Body of pancreas (tissue), 4 donors: Measurements from ENCODE around the gene ELP2. TPM values are rescaled to one million over a fixed set of nuclear protein-coding genes. Genes with fewer than 3 reads are reported as not detected.
A peak's percentile ranks its signal among the peaks of the same experiment; 100 is the strongest.

Source experiments
- ATAC-seq: fragments of 150-250 bp; one replicate; pipeline ENCODE4 v1.9.1; 2016
- DNase-seq, 4 donors: peaks; one replicate each; pipeline ENCODE4 v3.0.0-alpha.2; 2019
- H3K27ac ChIP-seq, 4 donors: fragments of 200-600 bp; sonication (generic); 1 replicate in 3 of 4; 2 replicates in 1 of 4; pipeline versions ENCODE4 v1.5.1 to v1.6.1; 2016 to 2019; ENCODE audit warnings: mild to moderate bottlenecking in 1 of 4, mixed read lengths in 1 of 4, moderate library complexity in 1 of 4
- H3K27me3 ChIP-seq, 2 donors: fragments of 200-600 bp; sonication (generic); one replicate each; pipeline ENCODE4 v1.6.0; 2016; ENCODE audit warnings: mild to moderate bottlenecking in 1 of 2
- H3K36me3 ChIP-seq, 2 donors: fragments of 200-600 bp; sonication (generic); replicated peaks in 1 of 2; 2 replicates each; pipeline ENCODE4 v1.5.1; 2016; ENCODE audit warnings: low read depth in 2 of 2; ENCODE audit not compliant: insufficient read depth in 1 of 2
- H3K4me1 ChIP-seq: fragments of 200-600 bp; sonication (generic); one replicate; pipeline ENCODE4 v1.6.0; 2016
- H3K4me3 ChIP-seq, 2 donors: fragments of 200-600 bp; sonication (generic); 1 replicate in 1 of 2; 2 replicates in 1 of 2; pipeline ENCODE4 v1.5.1; 2016 to 2019
- H3K9me3 ChIP-seq, 3 donors: fragments of 200-600 bp; sonication (generic); 1 replicate in 2 of 3; 2 replicates in 1 of 3; pipeline ENCODE4 v1.5.1; 2016
- POLR2A ChIP-seq, 3 donors: fragments of 450-650 bp; IDR thresholded peaks; one replicate each; pipeline ENCODE4 v1.6.1; 2016; ENCODE audit warnings: antibody characterized with exemption in 3 of 3, mild to moderate bottlenecking in 2 of 3
- WGBS, 2 donors: methylation state at CpG; one replicate each; pipeline ENCODE4 v1.1.5; 2017; 5-methylcytosine and 5-hydroxymethylcytosine counted together
- intact Hi-C: fragments of 100-400 bp; cut with DNase I; formaldehyde crosslinking; loops from one replicate; pipeline ENCODE4 v1.15.1; 2023
- total RNA-seq, 2 donors: library from RNA; depleted of rRNA; stranded (reverse); fragments of >200 nt; gene quantifications; one replicate each; pipeline ENCODE4 v1.1.0, GENCODE V29; 2016
- TF ChIP-seq, protein P1 (sequence below), 7 experiments: fragments of 450-650 bp in 4 of 7; fragments of 200-600 bp in 3 of 7; sonication (generic) in 3 of 7; IDR thresholded peaks; one replicate each; pipeline ENCODE4 v1.5.1; 2016 to 2019; ENCODE audit warnings: antibody characterized with exemption in 7 of 7

Gene ELP2
- total RNA-seq, 2 donors from 2014 or later = 44.2 to 56.8 TPM

DNA sequence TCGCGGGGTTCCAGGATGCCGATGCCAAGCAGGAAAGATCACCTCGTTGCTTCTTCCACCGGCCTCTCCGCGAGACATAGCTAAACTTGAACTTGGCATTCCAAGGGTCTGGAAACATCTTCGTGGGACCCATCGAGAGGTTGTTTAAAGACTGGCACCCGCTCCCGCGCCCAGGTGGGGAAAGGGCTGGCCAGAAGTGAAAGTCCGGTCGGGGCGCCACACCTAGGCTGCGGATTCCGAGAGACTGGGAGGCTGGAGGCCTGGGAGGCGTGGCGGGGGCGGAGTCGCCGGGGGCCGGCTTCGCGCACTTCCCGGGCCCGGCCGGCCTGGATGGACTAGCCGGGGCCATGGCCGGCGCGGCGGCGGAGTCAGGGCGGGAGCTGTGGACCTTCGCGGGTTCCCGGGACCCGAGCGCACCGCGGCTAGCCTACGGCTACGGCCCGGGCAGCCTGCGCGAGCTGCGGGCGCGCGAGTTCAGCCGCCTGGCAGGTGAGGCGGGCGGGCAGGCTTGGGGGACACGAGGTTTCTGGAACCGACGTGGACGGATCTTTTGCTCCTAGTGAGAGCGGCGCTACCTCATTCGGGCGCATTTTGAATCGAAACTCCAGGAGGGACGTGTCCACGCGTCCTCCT lies 57.6 kb downstream of the ELP2 start, which contains the start of gene MOCOS:
MOCOS (plus strand) TSS at position 305 of the 633 bp plus-strand sequence; CDS start at position 348, 43 bp downstream.
- peak within 1 kb of the TSS; percentile 41 to 54 for H3K4me3 ChIP-seq
- intact Hi-C loops = no loop called here
- H3K4me1 ChIP-seq = peaks cover 15% of the 10 kb centered on the region
- no peaks in the 10 kb centered on the region for H3K27me3 ChIP-seq
- peak; percentile 58 to 69 (median 62) for TF ChIP-seq POLR2A (IDR thresholded peaks at IDR 0.05)
- TF ChIP-seq, protein P1, sequence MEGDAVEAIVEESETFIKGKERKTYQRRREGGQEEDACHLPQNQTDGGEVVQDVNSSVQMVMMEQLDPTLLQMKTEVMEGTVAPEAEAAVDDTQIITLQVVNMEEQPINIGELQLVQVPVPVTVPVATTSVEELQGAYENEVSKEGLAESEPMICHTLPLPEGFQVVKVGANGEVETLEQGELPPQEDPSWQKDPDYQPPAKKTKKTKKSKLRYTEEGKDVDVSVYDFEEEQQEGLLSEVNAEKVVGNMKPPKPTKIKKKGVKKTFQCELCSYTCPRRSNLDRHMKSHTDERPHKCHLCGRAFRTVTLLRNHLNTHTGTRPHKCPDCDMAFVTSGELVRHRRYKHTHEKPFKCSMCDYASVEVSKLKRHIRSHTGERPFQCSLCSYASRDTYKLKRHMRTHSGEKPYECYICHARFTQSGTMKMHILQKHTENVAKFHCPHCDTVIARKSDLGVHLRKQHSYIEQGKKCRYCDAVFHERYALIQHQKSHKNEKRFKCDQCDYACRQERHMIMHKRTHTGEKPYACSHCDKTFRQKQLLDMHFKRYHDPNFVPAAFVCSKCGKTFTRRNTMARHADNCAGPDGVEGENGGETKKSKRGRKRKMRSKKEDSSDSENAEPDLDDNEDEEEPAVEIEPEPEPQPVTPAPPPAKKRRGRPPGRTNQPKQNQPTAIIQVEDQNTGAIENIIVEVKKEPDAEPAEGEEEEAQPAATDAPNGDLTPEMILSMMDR (IDR thresholded peaks at IDR 0.05) = no peak
- WGBS, 2 donors = 0% methylated on average over 18 to 66 of the region's 66 CpGs
- no peaks in the 10 kb centered on the region for H3K9me3 ChIP-seq
- no peaks in the 10 kb centered on the region for H3K36me3 ChIP-seq
- peak within 1 kb of the TSS in 3 of 4 donors; percentile 41 to 60 (median 51) for H3K27ac ChIP-seq
- DNase-seq (peak; percentile 85 to 90 (median 86)), ATAC-seq (peak; percentile 94)

DNA sequence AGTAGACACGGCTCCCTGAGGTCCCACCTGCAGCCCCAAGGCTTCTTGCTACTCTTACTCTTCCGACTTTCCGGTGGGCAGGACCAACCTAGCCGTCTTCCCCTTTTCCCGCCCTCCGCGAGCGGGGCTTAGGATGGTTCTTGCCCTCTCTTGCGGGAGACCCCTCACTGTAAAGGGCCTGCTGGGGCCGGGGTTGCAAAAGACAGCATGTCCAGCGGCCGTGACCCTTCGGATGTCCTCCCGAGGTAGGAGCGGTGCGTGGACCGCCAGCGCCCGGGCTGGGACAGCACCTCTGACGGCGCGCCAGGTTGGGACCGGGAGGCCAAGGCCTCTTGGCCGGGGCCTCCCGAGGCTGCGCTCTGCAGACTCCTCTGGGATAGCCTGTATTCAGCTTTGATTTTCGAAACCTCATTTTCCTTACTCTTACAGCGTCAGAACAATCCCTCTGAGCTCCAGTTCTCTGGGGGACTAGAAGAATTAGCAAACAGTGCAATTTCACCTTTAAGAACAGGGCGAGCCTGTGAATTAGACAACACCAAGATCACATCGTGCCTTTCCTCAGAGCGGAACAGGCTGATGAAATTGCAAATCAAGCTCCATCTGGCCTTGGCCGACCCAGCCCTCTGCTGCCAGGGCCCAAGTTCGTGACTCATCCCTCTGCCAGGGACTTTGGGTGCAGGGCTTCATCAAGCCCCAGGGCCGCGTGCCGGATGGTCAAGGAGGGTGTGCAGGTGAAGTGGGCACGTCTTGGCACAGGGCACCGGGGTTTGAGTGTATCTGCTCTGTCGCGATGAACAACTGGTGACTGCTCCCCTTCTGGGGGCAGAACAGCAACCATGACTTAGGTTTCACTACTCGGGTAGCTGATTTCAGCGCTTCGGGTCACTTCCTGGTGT lies 58.4 kb downstream of the ELP2 start:
- intact Hi-C loops = no loop called here
- H3K27me3 ChIP-seq = no peaks in the 10 kb centered on the region
- ATAC-seq (peak; percentile 19), DNase-seq (peak in 3 of 4 donors; percentile 22 to 33 (median 32))
- peak overlapping the region; percentile 41 to 54 for H3K4me3 ChIP-seq
- H3K4me1 ChIP-seq = peaks cover 15% of the 10 kb centered on the region
- H3K27ac ChIP-seq = peak overlapping the region in 3 of 4 donors; percentile 41 to 60 (median 51)
- H3K9me3 ChIP-seq = no peaks in the 10 kb centered on the region
- TF ChIP-seq POLR2A (IDR thresholded peaks at IDR 0.05) = no peak
- TF ChIP-seq, protein P1 (IDR thresholded peaks at IDR 0.05) = no peak
- H3K36me3 ChIP-seq = no peaks in the 10 kb centered on the region
- 33 to 45% methylated on average over 33 to 43 of the region's 43 CpGs for WGBS, 2 donors

DNA sequence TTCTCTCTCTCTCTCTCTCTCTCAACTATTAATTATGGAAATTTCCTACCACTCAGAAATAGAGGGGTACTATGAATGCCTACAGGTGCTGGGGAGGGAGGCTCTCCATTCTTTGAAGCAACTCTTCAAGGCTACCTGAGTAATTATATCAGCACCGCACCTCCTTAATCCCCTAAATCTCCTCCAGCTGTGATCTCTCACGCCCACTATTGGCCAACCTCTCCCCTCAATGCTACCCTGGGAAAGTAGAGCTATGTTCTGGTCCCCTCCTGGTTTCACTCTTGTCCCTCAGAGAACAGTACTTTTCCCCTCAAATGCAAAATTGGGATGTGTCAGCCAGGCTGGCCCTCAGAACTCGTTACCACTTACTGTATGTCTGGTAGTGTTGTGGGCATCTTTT lies 59.2 kb downstream of the ELP2 start:
- Histone ChIP-seq H3K9me3 (no peaks in the 10 kb centered on the region), H3K4me3 (no peak overlapping the region), H3K27me3 (no peaks in the 10 kb centered on the region), H3K4me1 (peaks cover 15% of the 10 kb centered on the region), H3K27ac (no peak overlapping the region), H3K36me3 (no peaks in the 10 kb centered on the region)
- DNase-seq (no peak), ATAC-seq (no peak)
- TF ChIP-seq, protein P1 (IDR thresholded peaks at IDR 0.05) = no peak
- no peak for TF ChIP-seq POLR2A (IDR thresholded peaks at IDR 0.05)
- intact Hi-C loops = no loop called here
- 75 to 83% methylated on average over 3 of the region's 3 CpGs for WGBS, 2 donors

DNA sequence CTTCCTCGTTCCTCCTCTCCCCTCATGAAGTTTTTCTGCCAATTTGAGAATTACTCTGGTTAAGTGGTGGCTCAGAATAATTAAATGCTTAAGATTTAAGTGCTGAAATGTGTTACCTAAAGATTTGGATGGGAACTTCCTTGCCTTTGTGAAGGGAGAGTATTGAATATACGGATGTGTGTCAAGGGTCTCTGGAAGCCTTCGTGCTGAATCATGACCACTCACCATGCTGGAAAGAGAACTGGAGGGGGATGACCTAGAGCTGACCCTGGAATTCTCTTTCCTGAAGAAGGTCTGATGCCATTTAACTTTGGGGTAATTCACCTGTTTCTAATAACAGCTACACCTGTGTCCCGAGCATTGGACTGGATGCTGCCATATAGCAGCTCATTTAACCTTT lies 59.8 kb downstream of the ELP2 start:
- DNase-seq (no peak), ATAC-seq (no peak)
- Histone ChIP-seq H3K36me3 (no peaks in the 10 kb centered on the region), H3K27me3 (no peaks in the 10 kb centered on the region), H3K27ac (no peak overlapping the region), H3K4me3 (no peak overlapping the region), H3K4me1 (peaks cover 15% of the 10 kb centered on the region), H3K9me3 (no peaks in the 10 kb centered on the region)
- 83 to 87% methylated on average over 4 of the region's 4 CpGs for WGBS, 2 donors
- intact Hi-C loops = no loop called here
- TF ChIP-seq, protein P1 (IDR thresholded peaks at IDR 0.05) = no peak
- no peak for TF ChIP-seq POLR2A (IDR thresholded peaks at IDR 0.05)
